Loucy (cell line): ENCODE results near the gene SEC14L3.

Experiments used
- H2AFZ ChIP-seq: fragments of 200-600 bp; sonication (generic); 2 replicates; pipeline ENCODE4 v1.6.0; 2016; ENCODE audit warnings: antibody characterized with exemption, mild to moderate bottlenecking, low read length, moderate library complexity
- H3F3A ChIP-seq: fragments of 200-600 bp; 2 replicates; pipeline ENCODE4 v1.6.0; 2016; ENCODE audit warnings: antibody characterized with exemption, low read depth, mild to moderate bottlenecking
- H3K27me3 ChIP-seq: fragments of 200-600 bp; sonication (generic); 2 replicates; pipeline ENCODE4 v1.6.1; 2014; ENCODE audit warnings: low read length, mild to moderate bottlenecking; ENCODE audit not compliant: insufficient read depth, poor library complexity, severe bottlenecking
- H3K36me3 ChIP-seq: fragments of 200-600 bp; sonication (generic); 2 replicates; pipeline ENCODE4 v1.6.1; 2016; ENCODE audit warnings: low read length; ENCODE audit not compliant: insufficient read depth
- H3K4me1 ChIP-seq: fragments of 200-600 bp; sonication (generic); 2 replicates; pipeline ENCODE4 v1.5.1; 2014; ENCODE audit warnings: low read length, mild to moderate bottlenecking; ENCODE audit not compliant: insufficient read depth, poor library complexity, severe bottlenecking
- H3K4me2 ChIP-seq: fragments of 200-600 bp; sonication (generic); 2 replicates; pipeline ENCODE4 v1.6.0; 2014; ENCODE audit warnings: antibody characterized with exemption, low read length, low read depth, mild to moderate bottlenecking; ENCODE audit not compliant: poor library complexity, severe bottlenecking
- H3K4me3 ChIP-seq: fragments of 200-600 bp; sonication (generic); 2 replicates; pipeline ENCODE4 v1.5.1; 2014; ENCODE audit warnings: low read length, mild to moderate bottlenecking, mixed read lengths; ENCODE audit not compliant: poor library complexity, severe bottlenecking
- H3K79me2 ChIP-seq: fragments of 200-600 bp; sonication (generic); 2 replicates; pipeline ENCODE4 v1.6.1; 2014; ENCODE audit warnings: low read length; ENCODE audit not compliant: insufficient read depth
- H3K9ac ChIP-seq: fragments of 200-600 bp; sonication (generic); 2 replicates; pipeline ENCODE4 v1.6.0; 2014; ENCODE audit warnings: mild to moderate bottlenecking, low read depth, low read length, moderate library complexity; ENCODE audit not compliant: poor library complexity, severe bottlenecking
- H3K9me2 ChIP-seq: fragments of 200-600 bp; sonication (generic); replicated peaks from 2 replicates; pipeline ENCODE4 v1.6.1; 2016; ENCODE audit warnings: low read depth, low read length, mixed read lengths
- H3K9me3 ChIP-seq: fragments of 200-600 bp; sonication (generic); 2 replicates; pipeline ENCODE4 v1.6.1; 2014; ENCODE audit warnings: mild to moderate bottlenecking, antibody characterized with exemption, low read length, low read depth; ENCODE audit not compliant: insufficient read depth
- H4K20me1 ChIP-seq: fragments of 200-600 bp; sonication (generic); 2 replicates; pipeline ENCODE4 v1.6.0; 2014; ENCODE audit warnings: antibody characterized with exemption, low read length, mild to moderate bottlenecking; ENCODE audit not compliant: insufficient read depth, poor library complexity, severe bottlenecking
- EZH2phosphoT487 ChIP-seq: fragments of 200-600 bp; IDR thresholded peaks from 2 replicates; pipeline ENCODE4 v1.6.1; 2018; ENCODE audit warnings: antibody characterized with exemption, mild to moderate bottlenecking, moderate library complexity, borderline replicate concordance
- TF ChIP-seq, protein P1 (sequence below): fragments of 200-600 bp; sonication (generic); conservative IDR thresholded peaks from 2 replicates; pipeline ENCODE4 v1.5.1; 2014; ENCODE audit warnings: mild to moderate bottlenecking, antibody characterized with exemption, low read length

SEC14L3 gene

DNA sequence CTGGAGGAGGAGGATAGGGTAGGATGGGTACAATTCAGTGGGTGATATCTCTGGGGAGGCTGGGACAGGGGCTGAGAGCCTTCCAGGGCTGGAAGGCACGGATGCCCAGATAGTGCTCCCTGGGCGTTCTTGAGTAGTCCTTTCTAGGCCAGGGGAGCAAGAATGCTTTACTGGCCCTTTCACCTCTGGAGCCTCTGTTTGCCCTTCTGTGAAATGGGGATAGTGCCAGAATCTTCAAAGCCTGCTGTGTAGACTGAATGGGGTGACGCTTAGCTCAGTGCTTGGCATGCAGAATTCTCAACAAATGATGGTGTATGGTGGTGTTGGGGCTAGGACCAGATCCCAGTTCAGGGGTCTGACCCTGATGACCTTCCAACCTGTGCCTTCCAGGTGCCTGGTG is 38.6 kb downstream of the SEC14L3 start:
- H2AFZ ChIP-seq, result no peak overlapping the region
- H3K4me2 ChIP-seq, result no peak overlapping the region
- H3K9me3 ChIP-seq, result no peaks in the 10 kb centered on the region
- H3F3A ChIP-seq, result peaks cover 18% of the 10 kb centered on the region
- peaks cover 8% of the 10 kb centered on the region; the same call in 1 of the 2 replicates for H3K36me3 ChIP-seq
- H3K9me2 ChIP-seq, result no peaks in the 10 kb centered on the region
- H3K27me3 ChIP-seq, result peaks cover 58% of the 10 kb centered on the region
- H3K9ac ChIP-seq, result no peak overlapping the region
- H3K79me2 ChIP-seq, result no peaks in the 10 kb centered on the region
- TF ChIP-seq, protein P1, sequence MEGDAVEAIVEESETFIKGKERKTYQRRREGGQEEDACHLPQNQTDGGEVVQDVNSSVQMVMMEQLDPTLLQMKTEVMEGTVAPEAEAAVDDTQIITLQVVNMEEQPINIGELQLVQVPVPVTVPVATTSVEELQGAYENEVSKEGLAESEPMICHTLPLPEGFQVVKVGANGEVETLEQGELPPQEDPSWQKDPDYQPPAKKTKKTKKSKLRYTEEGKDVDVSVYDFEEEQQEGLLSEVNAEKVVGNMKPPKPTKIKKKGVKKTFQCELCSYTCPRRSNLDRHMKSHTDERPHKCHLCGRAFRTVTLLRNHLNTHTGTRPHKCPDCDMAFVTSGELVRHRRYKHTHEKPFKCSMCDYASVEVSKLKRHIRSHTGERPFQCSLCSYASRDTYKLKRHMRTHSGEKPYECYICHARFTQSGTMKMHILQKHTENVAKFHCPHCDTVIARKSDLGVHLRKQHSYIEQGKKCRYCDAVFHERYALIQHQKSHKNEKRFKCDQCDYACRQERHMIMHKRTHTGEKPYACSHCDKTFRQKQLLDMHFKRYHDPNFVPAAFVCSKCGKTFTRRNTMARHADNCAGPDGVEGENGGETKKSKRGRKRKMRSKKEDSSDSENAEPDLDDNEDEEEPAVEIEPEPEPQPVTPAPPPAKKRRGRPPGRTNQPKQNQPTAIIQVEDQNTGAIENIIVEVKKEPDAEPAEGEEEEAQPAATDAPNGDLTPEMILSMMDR, result no peak
- TF ChIP-seq EZH2phosphoT487, result no peak
- no peaks in the 10 kb centered on the region for H4K20me1 ChIP-seq
- peaks cover 16% of the 10 kb centered on the region for H3K4me1 ChIP-seq
- no peak overlapping the region for H3K4me3 ChIP-seq

DNA sequence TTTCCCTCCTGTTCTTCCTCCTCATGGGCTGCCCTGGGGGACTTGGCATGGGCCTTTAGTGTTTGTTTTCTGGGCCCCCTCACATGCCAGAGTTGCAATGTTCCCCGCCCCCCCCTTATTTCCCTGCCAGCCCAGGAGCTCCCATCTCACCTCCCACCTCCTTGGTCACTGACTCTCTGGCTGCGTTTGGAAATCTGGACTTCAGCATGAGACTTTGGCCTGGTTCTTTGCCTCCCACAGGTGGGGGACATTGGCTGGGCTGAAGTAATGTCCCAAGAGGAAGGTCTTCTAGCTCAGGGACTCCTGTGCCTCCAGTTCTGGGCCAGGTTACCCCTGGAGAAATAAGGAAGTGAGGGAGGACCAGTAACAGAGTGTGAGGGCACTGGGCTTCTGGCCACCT is 39.3 kb downstream of the SEC14L3 start:
- no peak for TF ChIP-seq EZH2phosphoT487
- TF ChIP-seq, protein P1, result no peak
- H3K4me2 ChIP-seq, result no peak overlapping the region

GRCh38 chr22:30432096-30432495 is 39.7 kb downstream of the SEC14L3 start:
- Histone ChIP-seq H3K9ac (no peak overlapping the region), H4K20me1 (peaks cover 10% of the 10 kb centered on the region), H3K27me3 (peaks cover 47% of the 10 kb centered on the region), H3F3A (peaks cover 18% of the 10 kb centered on the region), H3K36me3 (peaks cover 17% of the 10 kb centered on the region; the same call in 1 of the 2 replicates), H3K9me3 (no peaks in the 10 kb centered on the region), H2AFZ (no peak overlapping the region), H3K4me3 (no peak overlapping the region), H3K79me2 (peaks cover 10% of the 10 kb centered on the region; the same call in 1 of the 2 replicates), H3K9me2 (no peaks in the 10 kb centered on the region), H3K4me1 (peaks cover 19% of the 10 kb centered on the region), H3K4me2 (no peak overlapping the region)
- TF ChIP-seq, protein P1, result no peak
- no peak for TF ChIP-seq EZH2phosphoT487

More for the DNA sequence above, 39.3 kb downstream of the SEC14L3 start:
- H2AFZ ChIP-seq, result no peak overlapping the region
- H4K20me1 ChIP-seq, result peaks cover 5% of the 10 kb centered on the region
- no peak overlapping the region for H3K9ac ChIP-seq
- peaks cover 5% of the 10 kb centered on the region; the same call in 1 of the 2 replicates for H3K79me2 ChIP-seq
- H3K9me2 ChIP-seq, result no peaks in the 10 kb centered on the region
- peaks cover 18% of the 10 kb centered on the region for H3F3A ChIP-seq
- H3K9me3 ChIP-seq, result no peaks in the 10 kb centered on the region
- H3K4me1 ChIP-seq, result peaks cover 16% of the 10 kb centered on the region
- no peak overlapping the region for H3K4me3 ChIP-seq
- H3K36me3 ChIP-seq, result peaks cover 14% of the 10 kb centered on the region; the same call in 1 of the 2 replicates
- peaks cover 51% of the 10 kb centered on the region for H3K27me3 ChIP-seq
